HL-60 (cell line): ENCODE data around the gene DIP2C.

Experiments
- CTCF ChIP-seq: IDR thresholded peaks from one replicate; pipeline ENCODE4 v1.5.1; 2011; ENCODE audit warnings: low read length, control low read depth, inconsistent platforms; ENCODE audit not compliant: insufficient read depth
- REST ChIP-seq: IDR thresholded peaks from 2 replicates; pipeline ENCODE4 v1.6.1; 2012; ENCODE audit warnings: low read depth; ENCODE audit not compliant: insufficient replicate concordance

DNA sequence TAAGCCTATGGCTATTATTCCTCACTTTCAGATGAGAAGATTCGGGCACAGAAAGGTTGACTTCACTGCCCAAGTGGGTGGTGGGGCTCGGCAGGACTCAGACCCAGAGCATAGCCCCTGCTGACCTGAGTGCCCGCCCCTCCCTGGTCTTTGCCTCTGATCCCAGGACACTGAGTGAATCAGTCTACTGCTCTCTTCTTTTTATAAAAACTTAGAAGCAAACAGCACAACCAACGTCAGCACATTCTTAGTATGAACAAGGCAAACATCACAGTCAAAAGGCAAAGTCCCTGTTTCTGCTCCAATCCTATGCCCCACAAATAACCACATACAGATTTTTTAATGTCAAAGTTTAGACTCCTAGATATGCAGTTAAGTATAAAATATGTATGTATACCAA, 316.5 kb downstream of the DIP2C start:
- no peak for TF ChIP-seq CTCF
- TF ChIP-seq REST = no peak
